H9 (cell line): ENCODE measurements around the gene FAXDC2. TPM values are rescaled to one million over a fixed set of nuclear protein-coding genes. Genes with fewer than 3 reads are reported as not detected.
"Not testable (repeated sequence)": the region's sequence is repeated elsewhere in the genome, so short reads cannot be mapped to it uniquely, and the experiment has no call there.

Experiments
- DNase-seq: peaks from one replicate; pipeline ENCODE4 v3.0.0-alpha.2; 2017
- H2AFZ ChIP-seq: one replicate; pipeline ENCODE4 v1.6.1; 2013; ENCODE audit warnings: mild to moderate bottlenecking, low read length, control low read depth, moderate library complexity
- H2AK5ac ChIP-seq: 2 replicates; pipeline ENCODE4 v1.6.1; 2013; ENCODE audit warnings: low read length, control low read depth, mixed read lengths; ENCODE audit not compliant: insufficient read length
- H2BK120ac ChIP-seq: one replicate; pipeline ENCODE4 v1.6.1; 2013; ENCODE audit warnings: low read depth, mild to moderate bottlenecking, low read length, control low read depth, inconsistent platforms; ENCODE audit not compliant: poor library complexity, severe bottlenecking
- H2BK12ac ChIP-seq: 2 replicates; pipeline ENCODE4 v1.6.1; 2013; ENCODE audit warnings: low read length, control low read depth, mixed read lengths, low read depth; ENCODE audit not compliant: insufficient read length
- H2BK15ac ChIP-seq: 2 replicates; pipeline ENCODE4 v1.6.1; 2013; ENCODE audit warnings: low read depth, low read length, control low read depth
- H2BK20ac ChIP-seq: one replicate; pipeline ENCODE4 v1.6.1; 2013; ENCODE audit warnings: low read depth, mild to moderate bottlenecking, low read length, control low read depth, inconsistent platforms; ENCODE audit not compliant: poor library complexity, severe bottlenecking
- H2BK5ac ChIP-seq: 2 replicates; pipeline ENCODE4 v1.6.1; 2013; ENCODE audit warnings: low read length, control low read depth, mixed read lengths; ENCODE audit not compliant: insufficient read length
- H3K14ac ChIP-seq: 2 replicates; pipeline ENCODE4 v1.6.1; 2013; ENCODE audit warnings: low read length, control low read depth; ENCODE audit not compliant: insufficient read depth
- H3K18ac ChIP-seq: 2 replicates; pipeline ENCODE4 v1.6.1; 2013; ENCODE audit warnings: low read depth, mild to moderate bottlenecking, mixed read lengths, low read length, control low read depth; ENCODE audit not compliant: insufficient read length
- H3K23ac ChIP-seq: 2 replicates; pipeline ENCODE4 v1.6.1; 2013; ENCODE audit warnings: low read length, control low read depth, mixed read lengths, low read depth; ENCODE audit not compliant: insufficient read length
- H3K23me2 ChIP-seq: 2 replicates; pipeline ENCODE4 v1.6.1; 2013; ENCODE audit warnings: low read depth, mild to moderate bottlenecking, mixed read lengths, low read length, control low read depth; ENCODE audit not compliant: insufficient read length, poor library complexity, severe bottlenecking
- H3K27ac ChIP-seq: 2 replicates; pipeline ENCODE4 v1.5.1; 2013; ENCODE audit warnings: low read length, control low read depth, mixed read lengths, low read depth; ENCODE audit not compliant: insufficient read length
- H3K27me3 ChIP-seq: 2 replicates; pipeline ENCODE4 v1.6.1; 2013; ENCODE audit warnings: low read length, control low read depth, inconsistent platforms; ENCODE audit not compliant: insufficient read depth
- H3K4ac ChIP-seq: 2 replicates; pipeline ENCODE4 v1.6.1; 2013; ENCODE audit warnings: low read depth, mild to moderate bottlenecking, control low read depth, inconsistent platforms, low read length, moderate library complexity
- H3K4me1 ChIP-seq: 2 replicates; pipeline ENCODE4 v1.6.1; 2013; ENCODE audit warnings: low read length, control low read depth, inconsistent platforms; ENCODE audit not compliant: insufficient read depth
- H3K4me2 ChIP-seq: 2 replicates; pipeline ENCODE4 v1.6.1; 2013; ENCODE audit warnings: low read length, control low read depth, mixed read lengths; ENCODE audit not compliant: insufficient read length, insufficient read depth
- H3K56ac ChIP-seq: 2 replicates; pipeline ENCODE4 v1.6.1; 2013; ENCODE audit warnings: low read depth, mild to moderate bottlenecking, mixed read lengths, low read length, control low read depth; ENCODE audit not compliant: insufficient read length
- H3K79me1 ChIP-seq: 2 replicates; pipeline ENCODE4 v1.6.1; 2013; ENCODE audit warnings: low read depth, mild to moderate bottlenecking, moderate library complexity, low read length, control low read depth, inconsistent platforms; ENCODE audit not compliant: insufficient read depth, poor library complexity, severe bottlenecking
- H3K79me2 ChIP-seq: 2 replicates; pipeline ENCODE4 v1.6.1; 2013; ENCODE audit warnings: low read length, control low read depth, inconsistent platforms; ENCODE audit not compliant: insufficient read depth
- H3K9ac ChIP-seq: 2 replicates; pipeline ENCODE4 v1.6.1; 2013; ENCODE audit warnings: low read length, control low read depth, mixed read lengths; ENCODE audit not compliant: insufficient read length; ENCODE audit errors: extremely low read depth
- H3K9me3 ChIP-seq: one replicate; pipeline ENCODE4 v1.6.1; 2013; ENCODE audit warnings: low read depth, low read length, inconsistent platforms; ENCODE audit not compliant: control insufficient read depth
- H3T11ph ChIP-seq: one replicate; pipeline ENCODE4 v1.6.1; 2013; ENCODE audit warnings: mild to moderate bottlenecking, low read length, control low read depth, inconsistent platforms
- H4K20me1 ChIP-seq: one replicate; pipeline ENCODE4 v1.6.1; 2013; ENCODE audit not compliant: control insufficient read depth, insufficient read length, insufficient read depth
- H4K5ac ChIP-seq: 2 replicates; pipeline ENCODE4 v1.6.1; 2013; ENCODE audit warnings: low read depth, mild to moderate bottlenecking, mixed read lengths, low read length, control low read depth; ENCODE audit not compliant: insufficient read length
- H4K8ac ChIP-seq: replicated peaks from 2 replicates; pipeline ENCODE4 v1.6.1; 2013; ENCODE audit warnings: low read length, control low read depth, mixed read lengths, low read depth; ENCODE audit not compliant: insufficient read length
- H4K91ac ChIP-seq: 2 replicates; pipeline ENCODE4 v1.6.1; 2013; ENCODE audit warnings: low read depth, mild to moderate bottlenecking, moderate library complexity, mixed read lengths, low read length, control low read depth; ENCODE audit not compliant: insufficient read length
- H3K27ac Mint-ChIP-seq, 3 experiments: 2 replicates in 2 of 3; 3 replicates in 1 of 3; pipeline ENCODE4 v1.8.0; 2020 to 2021; ENCODE audit warnings: mixed read lengths in 3 of 3, mild to moderate bottlenecking in 1 of 3, moderate library complexity in 1 of 3
- H3K27me3 Mint-ChIP-seq: 2 replicates; pipeline ENCODE4 v1.8.0; 2021; ENCODE audit warnings: low read depth, mild to moderate bottlenecking, moderate library complexity, mixed read lengths
- H3K36me3 Mint-ChIP-seq, 3 experiments: 2 replicates in 2 of 3; 3 replicates in 1 of 3; pipeline ENCODE4 v1.8.0; 2020 to 2021; ENCODE audit warnings: low read depth in 3 of 3, mixed read lengths in 3 of 3; ENCODE audit not compliant: insufficient read depth in 1 of 3
- H3K4me1 Mint-ChIP-seq, 2 experiments: 2 replicates each; pipeline ENCODE4 v1.8.0; 2020; ENCODE audit warnings: mixed read lengths in 2 of 2
- H3K4me3 Mint-ChIP-seq, 2 experiments: 2 replicates in 1 of 2; 3 replicates in 1 of 2; pipeline ENCODE4 v1.8.0; 2020 to 2021; ENCODE audit warnings: mild to moderate bottlenecking in 2 of 2, mixed read lengths in 2 of 2, moderate library complexity in 1 of 2
- H3K9me3 Mint-ChIP-seq, 2 experiments: 2 replicates in 1 of 2; 3 replicates in 1 of 2; pipeline ENCODE4 v1.8.0; 2020; ENCODE audit warnings: mild to moderate bottlenecking in 2 of 2, mixed read lengths in 2 of 2, moderate library complexity in 1 of 2
- CTCF ChIP-seq: fragments of 200-600 bp; sonication (generic); conservative IDR thresholded peaks from 3 replicates; pipeline ENCODE4 v1.8.0; 2021; ENCODE audit warnings: antibody characterized with exemption, mild to moderate bottlenecking
- WGBS: extraction: QIAGEN DNeasy Blood & Tissue Kit; methylation state at CpG from one replicate; pipeline ENCODE4 v1.1.7; 2013; ENCODE audit warnings: missing lambda C conversion rate, low lambda C conversion rate, mixed read lengths; ENCODE audit not compliant: insufficient read length; ENCODE audit errors: extremely low coverage; 5-methylcytosine and 5-hydroxymethylcytosine counted together
- total RNA-seq: library from RNA; stranded (reverse); gene quantifications from 2 replicates; pipeline ENCODE4 v1.2.1, GENCODE V29; 2021

The FAXDC2 gene
- total RNA-seq, 1 experiment from 2014 or later = 3.0 TPM

- H4K91ac ChIP-seq = no peak overlapping the region
- H2BK120ac ChIP-seq = no peak overlapping the region
- H3K27ac Mint-ChIP-seq = peak overlapping the region in 2 of 3 experiments; percentile 46 to 81; a peak in 3 of 7 replicates
- no peak overlapping the region for H2AFZ ChIP-seq
- H3K56ac ChIP-seq = no peak overlapping the region
- no peak overlapping the region for H3K14ac ChIP-seq
- H3K9me3 Mint-ChIP-seq = no peaks in the 10 kb centered on the region; a peak in 1 of 5 replicates
- H3K4ac ChIP-seq = no peak overlapping the region
- H3K23me2 ChIP-seq = no peaks in the 10 kb centered on the region
- no peak overlapping the region for H3K23ac ChIP-seq
- no peak overlapping the region for H3K4me2 ChIP-seq
- no peak overlapping the region for H2BK5ac ChIP-seq
- no peaks in the 10 kb centered on the region for H4K20me1 ChIP-seq
- no peaks in the 10 kb centered on the region for H3K9me3 ChIP-seq
- no peak overlapping the region for H3K27ac ChIP-seq
- WGBS = no CpG with 5 or more reads among the region's 4 CpGs
- H3K79me2 ChIP-seq = no peaks in the 10 kb centered on the region
- no peak overlapping the region for H3K9ac ChIP-seq
- DNase-seq = no peak
- H4K5ac ChIP-seq = no peak overlapping the region
- no peak overlapping the region for H3K4me3 Mint-ChIP-seq
- H3K79me1 ChIP-seq = no peaks in the 10 kb centered on the region
- no peaks in the 10 kb centered on the region for H3K4me1 ChIP-seq
- no peak for TF ChIP-seq CTCF
- H3K27me3 Mint-ChIP-seq = no peaks in the 10 kb centered on the region
- no peak overlapping the region for H2AK5ac ChIP-seq
- no peak overlapping the region for H2BK12ac ChIP-seq
- H3K36me3 Mint-ChIP-seq = peaks cover 15 to 65% (median 44%) of the 10 kb centered on the region in 3 experiments; a peak in 6 of 7 replicates
- no peak overlapping the region for H2BK15ac ChIP-seq
- H4K8ac ChIP-seq = no peak overlapping the region
- no peak overlapping the region for H3T11ph ChIP-seq
- no peak overlapping the region for H3K18ac ChIP-seq
- H3K4me1 Mint-ChIP-seq = peaks cover 6 to 18% of the 10 kb centered on the region in 2 experiments
- no peak overlapping the region for H2BK20ac ChIP-seq
- no peaks in the 10 kb centered on the region for H3K27me3 ChIP-seq
These were observed 26.8 kb downstream of the FAXDC2 start for GRCh38 chr5:154823605-154824004.

GRCh38 chr5:154822896-154823295 lies 27.5 kb downstream of the FAXDC2 start:
- not testable (repeated sequence) for H3K4me3 Mint-ChIP-seq, H4K91ac ChIP-seq, H3K79me1 ChIP-seq, H2BK20ac ChIP-seq, H2BK120ac ChIP-seq, H3K14ac ChIP-seq, H3K27me3 Mint-ChIP-seq, H2BK12ac ChIP-seq, H4K20me1 ChIP-seq, H3K4ac ChIP-seq, H4K8ac ChIP-seq, H3K9me3 ChIP-seq, H3K4me2 ChIP-seq, H3K4me1 ChIP-seq, H4K5ac ChIP-seq, H3K18ac ChIP-seq, H3T11ph ChIP-seq, H3K27me3 ChIP-seq, DNase-seq, H2BK15ac ChIP-seq, H3K79me2 ChIP-seq, H3K9me3 Mint-ChIP-seq, H3K23ac ChIP-seq, H2AK5ac ChIP-seq, H2AFZ ChIP-seq, H3K9ac ChIP-seq, H2BK5ac ChIP-seq, H3K23me2 ChIP-seq, H3K56ac ChIP-seq, H3K27ac ChIP-seq
- H3K27ac Mint-ChIP-seq = peak overlapping the region in 2 of 3 experiments; percentile 46 to 81; a peak in 3 of 7 replicates
- H3K36me3 Mint-ChIP-seq = peaks cover 13 to 64% (median 47%) of the 10 kb centered on the region in 3 experiments; a peak in 6 of 7 replicates
- no CpG with 5 or more reads among the region's 5 CpGs for WGBS
- peaks cover 6 to 18% of the 10 kb centered on the region in 2 experiments for H3K4me1 Mint-ChIP-seq
